Activated naive CD4-positive, alpha-beta T cell treated with anti-CD3 and anti-CD28 coated beads, Interleukin-2, amount 50 U/mL, for 24 hours (primary cell): ENCODE measurements around the gene AMIGO2.
A peak's percentile ranks its signal among the peaks of the same experiment; 100 is the strongest.
"Not testable (repeated sequence)": the region's sequence is repeated elsewhere in the genome, so short reads cannot be mapped to it uniquely, and the experiment has no call there.

Source experiments
- H3K27ac Mint-ChIP-seq: one replicate; pipeline ENCODE4 v1.8.0; 2021; ENCODE audit warnings: mild to moderate bottlenecking, mixed read lengths
- H3K27me3 Mint-ChIP-seq: one replicate; pipeline ENCODE4 v1.8.0; 2021; ENCODE audit warnings: mixed read lengths
- H3K36me3 Mint-ChIP-seq: one replicate; pipeline ENCODE4 v1.8.0; 2021; ENCODE audit warnings: mixed read lengths
- H3K4me1 Mint-ChIP-seq: one replicate; pipeline ENCODE4 v1.8.0; 2021; ENCODE audit warnings: mixed read lengths
- H3K4me3 Mint-ChIP-seq: one replicate; pipeline ENCODE4 v1.8.0; 2021; ENCODE audit warnings: mild to moderate bottlenecking, mixed read lengths
- H3K9me3 Mint-ChIP-seq: one replicate; pipeline ENCODE4 v1.8.0; 2021; ENCODE audit warnings: mixed read lengths

The AMIGO2 gene

DNA sequence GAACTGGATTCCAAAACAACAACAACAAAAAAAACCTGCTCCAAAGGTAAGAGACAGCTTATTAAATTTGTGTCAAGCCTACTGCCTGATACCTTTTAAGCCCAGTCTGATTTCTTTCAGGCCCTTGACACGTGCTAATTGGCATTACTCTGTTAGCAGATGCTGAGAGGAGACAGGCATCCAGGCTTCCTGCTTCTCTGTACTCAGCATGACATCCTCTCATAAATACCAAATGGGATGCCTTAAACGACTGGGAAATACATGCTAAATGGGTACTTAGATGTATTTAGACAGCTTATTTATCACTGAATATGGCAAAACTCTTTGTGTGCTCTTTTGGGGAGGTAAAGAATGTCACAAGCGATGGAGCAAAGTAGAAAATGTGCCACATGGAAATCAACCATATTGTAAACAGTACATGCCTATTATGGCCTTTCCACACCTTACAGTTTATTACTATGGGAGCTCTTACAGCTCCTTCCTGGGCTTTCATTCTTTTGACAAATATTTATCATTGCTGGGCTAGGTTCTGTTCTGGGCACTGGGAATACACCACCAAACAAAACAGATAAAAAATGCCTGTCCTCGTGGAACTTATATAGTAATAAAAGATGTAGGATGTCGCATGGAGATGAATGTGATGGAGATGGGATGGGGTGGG lies 11.9 kb downstream of the AMIGO2 start:
- H3K27me3 Mint-ChIP-seq: no peaks in the 10 kb centered on the region
- no peaks in the 10 kb centered on the region for H3K9me3 Mint-ChIP-seq
- H3K27ac Mint-ChIP-seq: peak overlapping the region; percentile 1
- no peak overlapping the region for H3K4me3 Mint-ChIP-seq
- H3K4me1 Mint-ChIP-seq: peaks cover 7% of the 10 kb centered on the region
- no peaks in the 10 kb centered on the region for H3K36me3 Mint-ChIP-seq

- no peaks in the 10 kb centered on the region for H3K27me3 Mint-ChIP-seq
- H3K36me3 Mint-ChIP-seq: no peaks in the 10 kb centered on the region
- H3K4me1 Mint-ChIP-seq: peaks cover 7% of the 10 kb centered on the region
- H3K9me3 Mint-ChIP-seq: no peaks in the 10 kb centered on the region
- peak overlapping the region; percentile 1 for H3K27ac Mint-ChIP-seq
- no peak overlapping the region for H3K4me3 Mint-ChIP-seq
These were observed 12.6 kb downstream of the AMIGO2 start for GRCh38 chr12:47067176-47067575.

DNA sequence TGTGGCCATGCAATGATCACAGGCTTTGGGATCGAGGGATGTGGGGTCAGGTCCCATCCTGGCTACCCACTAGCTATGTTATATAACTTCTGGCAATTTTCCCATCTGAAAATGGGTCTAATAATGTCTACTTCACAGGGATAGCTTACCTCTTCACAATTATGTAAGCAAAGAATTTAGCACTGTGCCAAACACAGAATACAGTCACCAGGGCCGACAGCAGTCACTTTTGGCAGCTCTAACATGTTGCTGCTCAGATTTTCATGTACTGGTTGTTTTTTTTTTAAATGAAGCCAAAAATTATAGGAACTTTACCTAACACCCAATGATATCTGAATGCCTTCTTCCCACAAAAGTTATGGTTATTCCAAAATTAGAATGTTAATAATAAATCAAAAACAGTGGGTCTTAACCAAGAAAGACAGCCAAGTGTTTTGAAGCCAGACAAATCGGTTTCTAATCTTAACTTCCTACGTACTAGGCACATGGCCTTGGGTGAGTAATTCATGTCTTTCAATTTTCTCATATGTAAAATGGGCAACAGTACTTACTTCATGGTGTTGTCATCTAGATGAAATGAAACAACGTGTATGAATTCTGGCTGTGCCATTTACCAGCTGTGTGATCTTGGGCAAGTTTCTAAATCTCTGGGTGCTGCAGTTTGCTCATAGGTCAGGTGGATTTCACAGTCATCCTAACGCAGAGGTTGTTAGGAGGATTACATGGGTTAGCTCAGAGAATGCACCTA lies 13.3 kb downstream of the AMIGO2 start:
- Mint-ChIP-seq H3K9me3 (no peaks in the 10 kb centered on the region), H3K4me1 (peaks cover 7% of the 10 kb centered on the region), H3K27me3 (no peaks in the 10 kb centered on the region), H3K36me3 (no peaks in the 10 kb centered on the region), H3K27ac (peak overlapping the region; percentile 18), H3K4me3 (no peak overlapping the region)

- Mint-ChIP-seq H3K27ac (no peak overlapping the region), H3K36me3 (no peaks in the 10 kb centered on the region), H3K9me3 (no peaks in the 10 kb centered on the region), H3K4me1 (no peaks in the 10 kb centered on the region), H3K27me3 (no peaks in the 10 kb centered on the region), H3K4me3 (no peak overlapping the region)
These were observed 14.2 kb downstream of the AMIGO2 start for GRCh38 chr12:47065546-47065945.

- H3K27ac Mint-ChIP-seq, H3K36me3 Mint-ChIP-seq, H3K4me1 Mint-ChIP-seq, H3K27me3 Mint-ChIP-seq, H3K9me3 Mint-ChIP-seq, H3K4me3 Mint-ChIP-seq: not testable (repeated sequence)
These were observed 21.1 kb downstream of the AMIGO2 start for GRCh38 chr12:47058640-47059039.

DNA sequence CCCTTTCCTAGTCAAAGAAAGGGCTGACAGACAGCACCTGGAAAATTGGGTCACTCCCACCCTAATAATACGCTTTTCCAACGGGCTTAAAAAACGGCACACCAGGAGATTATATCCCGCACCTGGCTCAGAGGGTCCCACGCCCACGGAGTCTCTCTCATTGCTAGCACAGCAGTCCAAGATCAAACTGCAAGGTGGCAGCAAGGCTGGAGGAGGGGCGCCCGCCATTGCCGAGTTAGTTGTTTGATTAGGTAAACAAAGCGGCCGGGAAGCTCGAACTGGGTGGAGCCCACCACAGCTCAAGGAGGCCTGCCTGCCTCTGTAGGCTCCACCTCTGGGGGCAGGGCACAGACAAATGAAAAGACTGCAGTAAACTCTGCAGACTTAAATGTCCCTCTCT lies 22.8 kb downstream of the AMIGO2 start:
- not testable (repeated sequence) for H3K36me3 Mint-ChIP-seq, H3K4me3 Mint-ChIP-seq, H3K4me1 Mint-ChIP-seq, H3K27ac Mint-ChIP-seq, H3K27me3 Mint-ChIP-seq
- H3K9me3 Mint-ChIP-seq: peaks cover 11% of the 10 kb centered on the region

GRCh38 chr12:47055856-47056255 lies 23.9 kb downstream of the AMIGO2 start:
- not testable (repeated sequence) for H3K27ac Mint-ChIP-seq, H3K27me3 Mint-ChIP-seq, H3K4me3 Mint-ChIP-seq, H3K36me3 Mint-ChIP-seq, H3K4me1 Mint-ChIP-seq
- peaks cover 14% of the 10 kb centered on the region for H3K9me3 Mint-ChIP-seq

DNA sequence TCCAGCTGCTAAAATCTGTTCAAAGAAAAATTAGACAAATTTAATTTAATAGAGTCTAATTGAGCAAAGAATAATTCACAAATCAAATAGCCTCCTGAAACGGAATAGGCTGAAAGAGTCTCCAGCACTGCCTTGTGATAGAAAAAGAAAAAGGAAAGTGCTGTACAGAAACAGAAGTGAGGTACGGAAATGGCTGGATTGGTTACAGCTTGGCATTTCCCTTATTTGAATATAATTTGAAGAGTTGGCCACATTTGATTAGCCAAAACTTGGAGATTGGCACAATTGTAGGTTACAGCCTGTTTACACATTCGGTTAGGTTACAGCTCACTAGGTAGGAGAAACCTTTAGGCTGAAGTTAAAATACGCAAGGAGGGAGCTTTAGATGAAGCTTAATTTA lies 25.1 kb downstream of the AMIGO2 start:
- Mint-ChIP-seq H3K36me3 (peaks cover 14% of the 10 kb centered on the region), H3K4me1 (no peaks in the 10 kb centered on the region), H3K27me3 (no peaks in the 10 kb centered on the region), H3K9me3 (peaks cover 12% of the 10 kb centered on the region), H3K27ac (no peak overlapping the region), H3K4me3 (no peak overlapping the region)

- Mint-ChIP-seq H3K9me3 (peaks cover 9% of the 10 kb centered on the region), H3K36me3 (peaks cover 14% of the 10 kb centered on the region), H3K27ac (no peak overlapping the region), H3K4me3 (no peak overlapping the region), H3K4me1 (no peaks in the 10 kb centered on the region), H3K27me3 (no peaks in the 10 kb centered on the region)
These were observed 25.8 kb downstream of the AMIGO2 start for GRCh38 chr12:47053961-47054360.

- peaks cover 14% of the 10 kb centered on the region for H3K36me3 Mint-ChIP-seq
- no peaks in the 10 kb centered on the region for H3K4me1 Mint-ChIP-seq
- no peaks in the 10 kb centered on the region for H3K27me3 Mint-ChIP-seq
- no peak overlapping the region for H3K4me3 Mint-ChIP-seq
- no peak overlapping the region for H3K27ac Mint-ChIP-seq
- peaks cover 9% of the 10 kb centered on the region for H3K9me3 Mint-ChIP-seq
These were observed 27.5 kb downstream of the AMIGO2 start for GRCh38 chr12:47052274-47052673.

DNA sequence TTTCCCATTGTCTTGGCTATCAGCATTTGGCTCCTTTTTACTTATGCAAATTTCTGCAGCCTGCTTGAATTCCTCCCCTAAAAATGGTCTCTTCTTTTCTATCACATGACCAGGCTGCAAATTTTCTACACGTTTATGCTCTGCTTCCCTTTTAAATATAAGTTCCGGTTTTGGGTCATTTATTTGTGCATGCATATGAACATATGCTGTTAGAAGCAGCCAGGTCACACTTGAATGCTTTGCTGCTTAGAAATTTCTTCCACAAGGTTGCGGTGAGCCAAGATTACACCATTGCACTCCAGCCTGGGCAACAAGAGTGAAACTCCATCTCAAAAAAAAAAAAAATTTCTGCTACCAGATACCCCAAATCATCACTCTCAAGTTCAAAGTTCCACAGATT lies 28.5 kb downstream of the AMIGO2 start:
- H3K27ac Mint-ChIP-seq, H3K4me3 Mint-ChIP-seq, H3K36me3 Mint-ChIP-seq, H3K4me1 Mint-ChIP-seq, H3K9me3 Mint-ChIP-seq, H3K27me3 Mint-ChIP-seq: not testable (repeated sequence)

- Mint-ChIP-seq H3K27me3 (no peaks in the 10 kb centered on the region), H3K27ac (no peak overlapping the region), H3K4me1 (no peaks in the 10 kb centered on the region), H3K36me3 (peaks cover 10% of the 10 kb centered on the region), H3K9me3 (peaks cover 4% of the 10 kb centered on the region), H3K4me3 (no peak overlapping the region)
These were observed 31.2 kb downstream of the AMIGO2 start for GRCh38 chr12:47048541-47048940.

- H3K4me1 Mint-ChIP-seq: peaks cover 6% of the 10 kb centered on the region
- no peaks in the 10 kb centered on the region for H3K9me3 Mint-ChIP-seq
- H3K36me3 Mint-ChIP-seq: no peaks in the 10 kb centered on the region
- H3K4me3 Mint-ChIP-seq: no peak overlapping the region
- H3K27me3 Mint-ChIP-seq: no peaks in the 10 kb centered on the region
- H3K27ac Mint-ChIP-seq: no peak overlapping the region
These were observed 38.4 kb downstream of the AMIGO2 start for GRCh38 chr12:47041327-47041726.

GRCh38 chr12:47039756-47040155 lies 40.0 kb downstream of the AMIGO2 start:
- Mint-ChIP-seq H3K9me3 (no peaks in the 10 kb centered on the region), H3K27me3 (no peaks in the 10 kb centered on the region), H3K36me3 (no peaks in the 10 kb centered on the region), H3K4me1 (peaks cover 17% of the 10 kb centered on the region), H3K4me3 (no peak overlapping the region), H3K27ac (no peak overlapping the region)

DNA sequence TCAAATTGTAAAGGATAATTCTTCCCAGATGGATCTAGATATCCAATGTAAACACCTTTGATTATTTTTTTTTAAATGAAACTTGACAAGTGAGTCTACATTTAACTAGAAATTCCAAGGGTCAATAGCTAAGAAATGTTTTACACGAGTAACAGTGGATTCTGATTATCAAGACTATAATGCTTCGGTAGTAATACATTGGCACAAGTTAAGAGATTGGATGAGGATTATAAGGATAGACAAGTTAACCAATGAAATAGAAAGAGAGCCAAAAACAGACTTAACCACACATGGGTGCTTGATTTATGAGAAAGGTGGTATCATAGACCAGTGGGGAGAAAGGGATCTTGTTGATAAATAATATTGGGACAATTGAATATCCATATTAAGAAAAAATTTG lies 40.7 kb downstream of the AMIGO2 start:
- Mint-ChIP-seq H3K27ac (no peak overlapping the region), H3K9me3 (no peaks in the 10 kb centered on the region), H3K4me1 (peaks cover 24% of the 10 kb centered on the region), H3K4me3 (no peak overlapping the region), H3K27me3 (no peaks in the 10 kb centered on the region), H3K36me3 (no peaks in the 10 kb centered on the region)

DNA sequence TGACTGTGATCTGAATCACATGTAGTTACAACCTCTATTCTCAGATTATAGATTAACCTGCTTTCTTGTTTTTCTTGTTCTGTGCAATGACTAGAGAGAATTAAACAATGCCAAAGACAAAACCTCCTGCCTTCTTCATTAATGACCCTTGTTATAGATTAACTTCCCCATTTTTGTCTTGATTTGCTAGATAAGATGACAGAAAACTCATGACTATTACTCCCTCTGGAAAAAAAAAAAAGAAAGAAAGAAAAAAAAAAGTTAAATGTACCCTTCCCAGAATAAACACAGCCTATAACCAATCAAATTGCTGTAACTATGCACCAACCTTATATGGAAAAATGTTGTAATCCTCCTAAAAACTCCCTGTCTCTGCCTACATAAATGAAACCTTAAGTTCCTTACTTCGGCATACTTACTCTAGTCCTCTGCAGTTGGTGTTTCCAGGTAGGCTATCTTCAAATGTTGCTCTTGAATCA lies 41.5 kb downstream of the AMIGO2 start:
- peaks cover 31% of the 10 kb centered on the region for H3K4me1 Mint-ChIP-seq
- no peaks in the 10 kb centered on the region for H3K9me3 Mint-ChIP-seq
- H3K4me3 Mint-ChIP-seq: no peak overlapping the region
- no peaks in the 10 kb centered on the region for H3K36me3 Mint-ChIP-seq
- H3K27me3 Mint-ChIP-seq: no peaks in the 10 kb centered on the region
- H3K27ac Mint-ChIP-seq: no peak overlapping the region
